Neural cell (in vitro differentiated cells): ENCODE results near the gene ENGASE. TPM values are rescaled to one million over a fixed set of nuclear protein-coding genes. Genes with fewer than 3 reads are reported as not detected.

Experiments
- H2AFZ ChIP-seq: fragments of 200-600, 300-800 bp; sonication (generic), shearing (Covaris generic); 2 replicates; pipeline ENCODE4 v1.6.0; 2014; ENCODE audit warnings: low read depth, mild to moderate bottlenecking, antibody characterized with exemption, low read length, moderate library complexity
- H3F3A ChIP-seq: fragments of 200-600 bp; shearing (Covaris generic); 2 replicates; pipeline ENCODE4 v1.6.1; 2016; ENCODE audit warnings: mild to moderate bottlenecking, moderate library complexity, mixed read lengths, antibody characterized with exemption, low read length; ENCODE audit not compliant: insufficient read depth, poor library complexity, severe bottlenecking
- H3K27ac ChIP-seq: fragments of 200-600, 300-800 bp; sonication (generic), shearing (Covaris generic); 2 replicates; pipeline ENCODE4 v1.5.1; 2014; ENCODE audit warnings: mild to moderate bottlenecking, low read length, moderate library complexity
- H3K27me3 ChIP-seq: fragments of 300-800, 200-600 bp; sonication (generic), shearing (Covaris generic); 2 replicates; pipeline ENCODE4 v1.6.0; 2014; ENCODE audit warnings: mild to moderate bottlenecking, low read depth, low read length, moderate library complexity; ENCODE audit not compliant: insufficient read depth
- H3K36me3 ChIP-seq: fragments of 300-800, 200-600 bp; sonication (generic), shearing (Covaris generic); 2 replicates; pipeline ENCODE4 v1.5.1; 2014; ENCODE audit warnings: mild to moderate bottlenecking, antibody characterized with exemption, low read length, moderate library complexity; ENCODE audit not compliant: insufficient read depth
- H3K4me2 ChIP-seq: fragments of 300-800, 200-600 bp; sonication (generic), shearing (Covaris generic); 2 replicates; pipeline ENCODE4 v1.6.0; 2014; ENCODE audit warnings: mild to moderate bottlenecking, low read length
- H3K4me3 ChIP-seq: fragments of 300-800, 200-600 bp; sonication (generic), shearing (Covaris generic); 2 replicates; pipeline ENCODE4 v1.5.1; 2014; ENCODE audit warnings: mild to moderate bottlenecking, low read length, moderate library complexity
- H3K79me2 ChIP-seq: fragments of 200-600 bp; shearing (Covaris generic); replicated peaks from 2 replicates; pipeline ENCODE4 v1.6.0; 2014; ENCODE audit warnings: mild to moderate bottlenecking, low read length, moderate library complexity; ENCODE audit not compliant: insufficient read depth
- H3K9ac ChIP-seq: fragments of 300-800, 200-600 bp; sonication (generic), shearing (Covaris generic); 2 replicates; pipeline ENCODE4 v1.6.1; 2016; ENCODE audit warnings: mild to moderate bottlenecking, low read length, mixed read lengths
- H3K9me2 ChIP-seq: fragments of 200-600 bp; shearing (Covaris generic); 2 replicates; pipeline ENCODE4 v1.6.1; 2016; ENCODE audit warnings: mild to moderate bottlenecking, low read length, mixed read lengths; ENCODE audit not compliant: insufficient read depth
- H3K9me3 ChIP-seq: fragments of 200-600, 300-800 bp; sonication (generic), shearing (Covaris generic); 2 replicates; pipeline ENCODE4 v1.6.1; 2016; ENCODE audit warnings: mild to moderate bottlenecking, mixed run types, low read length, moderate library complexity, mixed read lengths
- H4K20me1 ChIP-seq: fragments of 200-600 bp; shearing (Covaris generic); 2 replicates; pipeline ENCODE4 v1.6.1; 2016; ENCODE audit warnings: mild to moderate bottlenecking, mixed run types; ENCODE audit not compliant: insufficient read depth
- EP300 ChIP-seq: fragments of 450-650 bp; conservative IDR thresholded peaks from 2 replicates; pipeline ENCODE4 v1.6.1; 2014; ENCODE audit warnings: antibody characterized with exemption, mild to moderate bottlenecking, moderate library complexity; ENCODE audit not compliant: poor library complexity, severe bottlenecking
- EZH2 ChIP-seq: fragments of 200-600, 300-800 bp; shearing (Covaris generic), sonication (generic); IDR thresholded peaks from 2 replicates; pipeline ENCODE4 v1.6.1; 2014; ENCODE audit warnings: antibody characterized with exemption, low read length, borderline replicate concordance, mild to moderate bottlenecking; ENCODE audit not compliant: insufficient read depth, poor library complexity, severe bottlenecking
- MXI1 ChIP-seq: fragments of 450-650 bp; conservative IDR thresholded peaks from 2 replicates; pipeline ENCODE4 v1.6.1; 2014; ENCODE audit warnings: antibody characterized with exemption, mild to moderate bottlenecking; ENCODE audit not compliant: poor library complexity, severe bottlenecking
- POLR2AphosphoS5 ChIP-seq: IDR thresholded peaks from 2 replicates; pipeline ENCODE4 v1.6.1; 2012
- RAD21 ChIP-seq: fragments of 450-650 bp; conservative IDR thresholded peaks from 2 replicates; pipeline ENCODE4 v1.6.1; 2014; ENCODE audit warnings: antibody characterized with exemption, mild to moderate bottlenecking, moderate library complexity
- SMC3 ChIP-seq: fragments of 450-650 bp; conservative IDR thresholded peaks from 2 replicates; pipeline ENCODE4 v1.6.1; 2014; ENCODE audit warnings: antibody characterized with exemption, mild to moderate bottlenecking, moderate library complexity; ENCODE audit not compliant: poor library complexity
- TAF1 ChIP-seq: IDR thresholded peaks from 2 replicates; pipeline ENCODE4 v1.6.1; 2012; ENCODE audit warnings: low read depth
- polyA plus RNA-seq: library from polyadenylated mRNA; depleted of rRNA; stranded (reverse); fragments of >200 nt; gene quantifications from 2 replicates; pipeline ENCODE4 v1.2.3, GENCODE V29; 2014
- TF ChIP-seq, protein P1 (sequence below): fragments of 450-650 bp; IDR thresholded peaks from 2 replicates; pipeline ENCODE4 v1.5.1; 2014; ENCODE audit warnings: antibody characterized with exemption, mild to moderate bottlenecking, moderate library complexity; ENCODE audit not compliant: poor library complexity, severe bottlenecking
- TF ChIP-seq, protein P2 (sequence below): IDR thresholded peaks from 2 replicates; pipeline ENCODE4 v1.6.1; 2012; ENCODE audit warnings: borderline replicate concordance

ENGASE gene
- polyA plus RNA-seq, 1 donor from 2014 or later = 13.0 TPM

DNA sequence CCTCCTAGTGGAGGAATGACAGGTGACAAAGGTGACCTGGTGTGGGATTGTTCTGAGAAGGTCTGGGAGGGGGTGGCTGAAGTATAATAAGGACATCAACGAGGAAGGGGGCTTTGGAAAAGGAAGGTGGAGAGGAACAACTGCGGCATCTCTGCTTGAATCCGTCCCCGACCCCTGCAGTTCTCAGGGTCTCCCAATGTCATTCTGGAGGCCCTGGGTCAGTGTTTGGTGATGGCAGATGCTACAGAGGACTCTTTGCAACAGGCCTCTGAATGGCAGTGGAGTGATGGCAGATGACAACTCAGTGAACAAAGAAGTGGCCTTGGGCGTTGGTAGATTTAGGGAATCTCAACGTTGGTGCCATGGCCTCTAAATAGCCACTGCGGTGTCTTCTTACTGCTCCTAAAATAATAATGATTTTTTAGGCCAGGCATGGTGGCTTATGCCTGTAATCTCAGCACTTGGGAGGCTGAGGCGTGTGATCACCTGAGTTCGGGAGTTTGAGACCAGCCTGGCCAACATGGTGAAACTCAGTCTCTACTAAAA is 1.3 kb downstream of the ENGASE start:
- Histone ChIP-seq H3K9me2 (no peaks in the 10 kb centered on the region), H3K36me3 (no peaks in the 10 kb centered on the region), H2AFZ (no peak overlapping the region), H3K79me2 (no peaks in the 10 kb centered on the region), H4K20me1 (no peaks in the 10 kb centered on the region), H3K27ac (no peak overlapping the region), H3K4me2 (no peak overlapping the region), H3K9me3 (no peaks in the 10 kb centered on the region), H3K4me3 (peak overlapping the region; percentile 72), H3K27me3 (no peaks in the 10 kb centered on the region), H3K9ac (no peak overlapping the region), H3F3A (no peaks in the 10 kb centered on the region)
- no peak for TF ChIP-seq MXI1
- TF ChIP-seq, protein P1, sequence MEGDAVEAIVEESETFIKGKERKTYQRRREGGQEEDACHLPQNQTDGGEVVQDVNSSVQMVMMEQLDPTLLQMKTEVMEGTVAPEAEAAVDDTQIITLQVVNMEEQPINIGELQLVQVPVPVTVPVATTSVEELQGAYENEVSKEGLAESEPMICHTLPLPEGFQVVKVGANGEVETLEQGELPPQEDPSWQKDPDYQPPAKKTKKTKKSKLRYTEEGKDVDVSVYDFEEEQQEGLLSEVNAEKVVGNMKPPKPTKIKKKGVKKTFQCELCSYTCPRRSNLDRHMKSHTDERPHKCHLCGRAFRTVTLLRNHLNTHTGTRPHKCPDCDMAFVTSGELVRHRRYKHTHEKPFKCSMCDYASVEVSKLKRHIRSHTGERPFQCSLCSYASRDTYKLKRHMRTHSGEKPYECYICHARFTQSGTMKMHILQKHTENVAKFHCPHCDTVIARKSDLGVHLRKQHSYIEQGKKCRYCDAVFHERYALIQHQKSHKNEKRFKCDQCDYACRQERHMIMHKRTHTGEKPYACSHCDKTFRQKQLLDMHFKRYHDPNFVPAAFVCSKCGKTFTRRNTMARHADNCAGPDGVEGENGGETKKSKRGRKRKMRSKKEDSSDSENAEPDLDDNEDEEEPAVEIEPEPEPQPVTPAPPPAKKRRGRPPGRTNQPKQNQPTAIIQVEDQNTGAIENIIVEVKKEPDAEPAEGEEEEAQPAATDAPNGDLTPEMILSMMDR = no peak
- no peak for TF ChIP-seq RAD21
- TF ChIP-seq EP300 = no peak
- TF ChIP-seq, protein P2, sequence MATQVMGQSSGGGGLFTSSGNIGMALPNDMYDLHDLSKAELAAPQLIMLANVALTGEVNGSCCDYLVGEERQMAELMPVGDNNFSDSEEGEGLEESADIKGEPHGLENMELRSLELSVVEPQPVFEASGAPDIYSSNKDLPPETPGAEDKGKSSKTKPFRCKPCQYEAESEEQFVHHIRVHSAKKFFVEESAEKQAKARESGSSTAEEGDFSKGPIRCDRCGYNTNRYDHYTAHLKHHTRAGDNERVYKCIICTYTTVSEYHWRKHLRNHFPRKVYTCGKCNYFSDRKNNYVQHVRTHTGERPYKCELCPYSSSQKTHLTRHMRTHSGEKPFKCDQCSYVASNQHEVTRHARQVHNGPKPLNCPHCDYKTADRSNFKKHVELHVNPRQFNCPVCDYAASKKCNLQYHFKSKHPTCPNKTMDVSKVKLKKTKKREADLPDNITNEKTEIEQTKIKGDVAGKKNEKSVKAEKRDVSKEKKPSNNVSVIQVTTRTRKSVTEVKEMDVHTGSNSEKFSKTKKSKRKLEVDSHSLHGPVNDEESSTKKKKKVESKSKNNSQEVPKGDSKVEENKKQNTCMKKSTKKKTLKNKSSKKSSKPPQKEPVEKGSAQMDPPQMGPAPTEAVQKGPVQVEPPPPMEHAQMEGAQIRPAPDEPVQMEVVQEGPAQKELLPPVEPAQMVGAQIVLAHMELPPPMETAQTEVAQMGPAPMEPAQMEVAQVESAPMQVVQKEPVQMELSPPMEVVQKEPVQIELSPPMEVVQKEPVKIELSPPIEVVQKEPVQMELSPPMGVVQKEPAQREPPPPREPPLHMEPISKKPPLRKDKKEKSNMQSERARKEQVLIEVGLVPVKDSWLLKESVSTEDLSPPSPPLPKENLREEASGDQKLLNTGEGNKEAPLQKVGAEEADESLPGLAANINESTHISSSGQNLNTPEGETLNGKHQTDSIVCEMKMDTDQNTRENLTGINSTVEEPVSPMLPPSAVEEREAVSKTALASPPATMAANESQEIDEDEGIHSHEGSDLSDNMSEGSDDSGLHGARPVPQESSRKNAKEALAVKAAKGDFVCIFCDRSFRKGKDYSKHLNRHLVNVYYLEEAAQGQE = no peak
- no peak for TF ChIP-seq EZH2
- no peak for TF ChIP-seq SMC3
- TF ChIP-seq POLR2AphosphoS5 = no peak
- TF ChIP-seq TAF1 = no peak

DNA sequence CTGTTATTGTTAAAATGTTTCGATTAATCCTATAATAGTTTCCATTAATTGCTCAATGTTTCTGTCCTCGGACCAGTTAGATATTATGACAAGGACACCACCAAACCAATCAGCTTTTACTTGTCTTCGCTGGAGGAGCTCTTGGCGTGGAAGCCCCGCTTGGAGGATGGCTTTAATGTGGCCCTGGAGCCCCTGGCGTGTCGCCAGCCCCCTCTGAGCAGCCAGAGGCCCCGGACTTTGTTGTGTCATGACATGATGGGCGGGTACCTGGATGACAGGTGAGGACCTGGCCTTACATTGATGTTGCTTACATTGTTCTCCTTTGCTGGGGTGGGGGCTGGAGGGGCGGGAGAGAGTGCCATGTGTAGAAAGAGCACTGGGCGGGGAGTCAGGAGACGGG is 3.0 kb downstream of the ENGASE start:
- Histone ChIP-seq H3K27me3 (no peaks in the 10 kb centered on the region), H3K4me2 (no peak overlapping the region), H3K9me3 (no peaks in the 10 kb centered on the region), H4K20me1 (no peaks in the 10 kb centered on the region), H3K27ac (no peak overlapping the region), H3K36me3 (no peaks in the 10 kb centered on the region), H3K4me3 (no peak overlapping the region), H3K79me2 (no peaks in the 10 kb centered on the region), H2AFZ (no peak overlapping the region), H3K9me2 (no peaks in the 10 kb centered on the region), H3K9ac (no peak overlapping the region), H3F3A (no peaks in the 10 kb centered on the region)
- TF ChIP-seq MXI1 (no peak), TAF1 (no peak), EZH2 (no peak), POLR2AphosphoS5 (no peak), RAD21 (no peak), EP300 (no peak), SMC3 (no peak)
- TF ChIP-seq, protein P1 = no peak
- TF ChIP-seq, protein P2 = no peak
